ENCODE results near the gene GPX2.

GPX2 gene

DNA sequence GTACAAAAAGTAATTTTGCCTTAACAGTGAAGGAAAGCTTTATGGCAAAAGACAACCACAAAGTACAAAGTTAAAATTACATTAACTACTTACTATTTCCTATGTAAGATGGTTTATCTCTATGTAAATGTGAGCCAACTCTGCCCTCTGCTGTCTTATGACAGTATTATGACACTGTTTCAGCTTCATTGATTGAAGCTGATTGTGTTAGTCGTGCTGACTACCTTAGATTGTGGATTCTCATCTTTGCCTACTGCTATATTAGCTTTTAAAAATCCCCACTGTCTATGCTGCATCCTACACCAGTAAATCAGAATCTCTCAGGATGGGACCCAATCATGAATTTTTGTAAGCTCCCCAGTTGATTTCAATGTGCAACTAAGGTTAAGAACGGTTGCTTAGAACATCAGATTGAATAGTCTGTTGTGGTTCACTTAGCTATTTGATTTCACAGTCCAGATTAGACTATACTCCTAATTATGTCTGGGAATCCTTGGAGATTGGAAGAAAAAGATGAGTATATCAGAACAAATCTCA, 50.6 kb downstream of the GPX2 start (continued):
- TF ChIP-seq ZNF677 (tag by site-specific recombination; IDR thresholded peaks at IDR 0.05) = no peak
- TF ChIP-seq ZFP41 (tag by site-specific recombination; IDR thresholded peaks at IDR 0.05; ENCODE audit: borderline replicate concordance) = no peak
- no peak for TF ChIP-seq AEBP2 (tag by site-specific recombination; IDR thresholded peaks at IDR 0.05; ENCODE audit: borderline replicate concordance)
- TF ChIP-seq GFI1B (tag by site-specific recombination; IDR thresholded peaks at IDR 0.05) = no peak
- TF ChIP-seq, protein P1, sequence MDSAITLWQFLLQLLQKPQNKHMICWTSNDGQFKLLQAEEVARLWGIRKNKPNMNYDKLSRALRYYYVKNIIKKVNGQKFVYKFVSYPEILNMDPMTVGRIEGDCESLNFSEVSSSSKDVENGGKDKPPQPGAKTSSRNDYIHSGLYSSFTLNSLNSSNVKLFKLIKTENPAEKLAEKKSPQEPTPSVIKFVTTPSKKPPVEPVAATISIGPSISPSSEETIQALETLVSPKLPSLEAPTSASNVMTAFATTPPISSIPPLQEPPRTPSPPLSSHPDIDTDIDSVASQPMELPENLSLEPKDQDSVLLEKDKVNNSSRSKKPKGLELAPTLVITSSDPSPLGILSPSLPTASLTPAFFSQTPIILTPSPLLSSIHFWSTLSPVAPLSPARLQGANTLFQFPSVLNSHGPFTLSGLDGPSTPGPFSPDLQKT (IDR thresholded peaks at IDR 0.05; ENCODE audit: borderline replicate concordance, low read depth, low read length) = no peak
- peak; percentile 90 for TF ChIP-seq ZNF654 (tag by site-specific recombination; IDR thresholded peaks at IDR 0.05; ENCODE audit: low read depth)
- TF ChIP-seq KLF10 (tag by site-specific recombination; IDR thresholded peaks at IDR 0.05) = no peak
- TF ChIP-seq ZNF530 (tag by site-specific recombination; IDR thresholded peaks at IDR 0.05; ENCODE audit: low read depth) = no peak
- no peak for TF ChIP-seq ZNF692 (tag by site-specific recombination; IDR thresholded peaks at IDR 0.05)
- no peak for TF ChIP-seq ZSCAN4 (tag by site-specific recombination; IDR thresholded peaks at IDR 0.05)
- no peak for TF ChIP-seq ZNF664 (tag by site-specific recombination; IDR thresholded peaks at IDR 0.05)
- TF ChIP-seq ZNF529 (tag by site-specific recombination; IDR thresholded peaks at IDR 0.05; ENCODE audit: insufficient replicate concordance) = no peak
- TF ChIP-seq ZNF19 (tag by site-specific recombination; IDR thresholded peaks at IDR 0.05; ENCODE audit: low read depth) = no peak
- no peak for TF ChIP-seq ZSCAN18 (tag by site-specific recombination; IDR thresholded peaks at IDR 0.05)
- no peak for TF ChIP-seq ZNF311 (tag by site-specific recombination; IDR thresholded peaks at IDR 0.05; ENCODE audit: borderline replicate concordance)
- TF ChIP-seq ZNF544 (tag by site-specific recombination; IDR thresholded peaks at IDR 0.05) = no peak
- no peak for TF ChIP-seq SP7 (tag by site-specific recombination; IDR thresholded peaks at IDR 0.05)

DNA sequence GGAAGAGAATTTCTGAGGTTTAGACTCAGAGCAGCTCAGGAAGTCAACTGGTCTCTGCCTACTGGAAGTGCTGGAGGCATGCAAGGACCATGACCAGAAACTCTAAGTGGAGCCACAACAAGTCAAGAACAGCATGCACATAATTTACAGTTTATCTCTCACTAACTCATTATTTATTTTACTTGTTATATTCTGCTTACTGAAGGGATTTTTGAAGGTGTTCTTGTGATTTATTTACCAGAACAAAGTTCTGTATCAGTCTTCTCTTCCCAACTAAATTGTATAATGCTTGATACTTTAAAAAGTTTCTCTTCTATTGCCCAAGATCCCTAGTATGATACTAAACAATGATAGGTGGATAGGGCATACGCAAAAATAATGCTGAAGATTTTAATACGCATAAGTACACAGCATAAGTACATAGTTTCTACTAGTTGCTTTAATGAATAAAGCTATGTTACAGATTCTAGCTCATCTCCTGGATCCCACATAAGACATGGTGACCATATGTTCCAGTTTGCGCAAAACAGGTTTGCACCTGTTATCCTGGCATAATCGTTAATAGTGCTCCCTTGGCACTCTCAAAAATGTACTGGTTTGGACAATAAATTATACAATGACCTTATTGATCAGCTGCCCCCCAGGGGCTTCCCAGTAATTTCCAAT, 51.2 kb downstream of the GPX2 start:
- POLR2A ChIA-PET = interaction anchor here (0.8 to 1.3 kb wide), 5 partner anchors 13 to 187 kb away, joined by 3 to 5 read pairs (median 4); partner anchors contain the start of genes FNTB and PLEKHG3
- TF ChIP-seq, protein P2, sequence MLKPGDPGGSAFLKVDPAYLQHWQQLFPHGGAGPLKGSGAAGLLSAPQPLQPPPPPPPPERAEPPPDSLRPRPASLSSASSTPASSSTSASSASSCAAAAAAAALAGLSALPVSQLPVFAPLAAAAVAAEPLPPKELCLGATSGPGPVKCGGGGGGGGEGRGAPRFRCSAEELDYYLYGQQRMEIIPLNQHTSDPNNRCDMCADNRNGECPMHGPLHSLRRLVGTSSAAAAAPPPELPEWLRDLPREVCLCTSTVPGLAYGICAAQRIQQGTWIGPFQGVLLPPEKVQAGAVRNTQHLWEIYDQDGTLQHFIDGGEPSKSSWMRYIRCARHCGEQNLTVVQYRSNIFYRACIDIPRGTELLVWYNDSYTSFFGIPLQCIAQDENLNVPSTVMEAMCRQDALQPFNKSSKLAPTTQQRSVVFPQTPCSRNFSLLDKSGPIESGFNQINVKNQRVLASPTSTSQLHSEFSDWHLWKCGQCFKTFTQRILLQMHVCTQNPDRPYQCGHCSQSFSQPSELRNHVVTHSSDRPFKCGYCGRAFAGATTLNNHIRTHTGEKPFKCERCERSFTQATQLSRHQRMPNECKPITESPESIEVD (tag by site-specific recombination; IDR thresholded peaks at IDR 0.05) = no peak
- no peak for TF ChIP-seq RBAK (tag by site-specific recombination; IDR thresholded peaks at IDR 0.05)
- no peak for TF ChIP-seq ZNF596 (tag by site-specific recombination; IDR thresholded peaks at IDR 0.05)
- TF ChIP-seq, protein P3, sequence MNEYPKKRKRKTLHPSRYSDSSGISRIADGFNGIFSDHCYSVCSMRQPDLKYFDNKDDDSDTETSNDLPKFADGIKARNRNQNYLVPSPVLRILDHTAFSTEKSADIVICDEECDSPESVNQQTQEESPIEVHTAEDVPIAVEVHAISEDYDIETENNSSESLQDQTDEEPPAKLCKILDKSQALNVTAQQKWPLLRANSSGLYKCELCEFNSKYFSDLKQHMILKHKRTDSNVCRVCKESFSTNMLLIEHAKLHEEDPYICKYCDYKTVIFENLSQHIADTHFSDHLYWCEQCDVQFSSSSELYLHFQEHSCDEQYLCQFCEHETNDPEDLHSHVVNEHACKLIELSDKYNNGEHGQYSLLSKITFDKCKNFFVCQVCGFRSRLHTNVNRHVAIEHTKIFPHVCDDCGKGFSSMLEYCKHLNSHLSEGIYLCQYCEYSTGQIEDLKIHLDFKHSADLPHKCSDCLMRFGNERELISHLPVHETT (tag by site-specific recombination; IDR thresholded peaks at IDR 0.05) = no peak
- no peak for TF ChIP-seq ZNF404 (tag by site-specific recombination; IDR thresholded peaks at IDR 0.05)
- TF ChIP-seq ZNF10 (tag by site-specific recombination; IDR thresholded peaks at IDR 0.05) = no peak
- TF ChIP-seq ZBTB7A (tag by site-specific recombination; IDR thresholded peaks at IDR 0.05; ENCODE audit: low read depth) = no peak
- TF ChIP-seq ZNF544 (tag by site-specific recombination; IDR thresholded peaks at IDR 0.05) = no peak
- no peak for TF ChIP-seq KLF17 (tag by site-specific recombination; IDR thresholded peaks at IDR 0.05)

More for the DNA sequence above, 51.2 kb downstream of the GPX2 start:
- Histone ChIP-seq H3K4me3 (ENCODE audit: low read depth, low read length) (no peak overlapping the region), H3K36me3 (ENCODE audit: control insufficient read depth in 2 of 2, insufficient read depth in 1 of 2, low read length in 2 of 2) (no peaks in the 10 kb centered on the region), H3K4me1 (ENCODE audit: control insufficient read depth, insufficient read depth, low read length) (no peaks in the 10 kb centered on the region), H3K9me3 (ENCODE audit: control insufficient read depth, insufficient read depth, low read depth, low read length) (no peaks in the 10 kb centered on the region), H3K27ac (ENCODE audit: extremely low read depth, low read depth, low read length) (no peak overlapping the region)
- CTCF ChIA-PET = interaction anchor here (0.5 to 8.2 kb wide), 52 partner anchors 9 to 1586 kb away, joined by 3 to 199 read pairs (median 7); partner anchors contain the start of genes MTHFD1 and SPTB

Data from HEK293 (cell line).